HL-60 (cell line): Measurements from ENCODE around the gene UNK.

ENCODE experiments used
- DNase-seq, 2 experiments: peaks; one replicate each; pipeline ENCODE4 v3.0.0-alpha.2; 2010 to 2020; ENCODE audit warnings: low read depth in 1 of 2, low spot score in 1 of 2
- H3K27ac ChIP-seq: fragments of 250-450 bp; sonication (Bioruptor Pico); replicated peaks from 2 replicates; pipeline ENCODE4 v1.5.1; 2020; ENCODE audit warnings: mild to moderate bottlenecking, moderate library complexity
- H3K27me3 ChIP-seq: fragments of 250-450 bp; sonication (Bioruptor Pico); 2 replicates; pipeline ENCODE4 v1.5.1; 2021; ENCODE audit warnings: mild to moderate bottlenecking, moderate library complexity; ENCODE audit not compliant: insufficient read depth, poor library complexity, severe bottlenecking
- H3K4me3 ChIP-seq: replicated peaks from 2 replicates; pipeline ENCODE4 v1.5.1; 2011; ENCODE audit warnings: mild to moderate bottlenecking, control low read depth, low read length; ENCODE audit not compliant: insufficient read depth
- CTCF ChIP-seq: IDR thresholded peaks from one replicate; pipeline ENCODE4 v1.5.1; 2011; ENCODE audit warnings: low read length, control low read depth, inconsistent platforms; ENCODE audit not compliant: insufficient read depth
- GABPA ChIP-seq: IDR thresholded peaks from 2 replicates; pipeline ENCODE4 v1.6.1; 2012; ENCODE audit warnings: low read depth
- POLR2AphosphoS5 ChIP-seq: IDR thresholded peaks from 2 replicates; pipeline ENCODE4 v1.6.1; 2012; ENCODE audit warnings: low read depth
- REST ChIP-seq: IDR thresholded peaks from 2 replicates; pipeline ENCODE4 v1.6.1; 2012; ENCODE audit warnings: low read depth; ENCODE audit not compliant: insufficient replicate concordance
- SPI1 ChIP-seq: IDR thresholded peaks from 2 replicates; pipeline ENCODE4 v1.6.1; 2012; ENCODE audit warnings: low read depth, mild to moderate bottlenecking, borderline replicate concordance

UNK gene

GRCh38 chr17:75774471-75774990 is 10.1 kb upstream of the UNK start:
- H3K4me3 ChIP-seq = no peak overlapping the region
- TF ChIP-seq CTCF (no peak), SPI1 (no peak), POLR2AphosphoS5 (no peak), REST (no peak), GABPA (no peak)
- H3K27me3 ChIP-seq = no peaks in the 10 kb centered on the region
- no peak for DNase-seq
- H3K27ac ChIP-seq = no peak overlapping the region

GRCh38 chr17:75774991-75775668 is 9.5 kb upstream of the UNK start:
- H3K27me3 ChIP-seq = no peaks in the 10 kb centered on the region
- no peak overlapping the region for H3K27ac ChIP-seq
- TF ChIP-seq SPI1 (no peak), POLR2AphosphoS5 (no peak), CTCF (no peak), GABPA (no peak), REST (no peak)
- DNase-seq = no peak
- H3K4me3 ChIP-seq = no peak overlapping the region

- peak overlapping the region; percentile 54 for H3K27ac ChIP-seq
- no peaks in the 10 kb centered on the region for H3K27me3 ChIP-seq
- H3K4me3 ChIP-seq = no peak overlapping the region
- TF ChIP-seq REST (no peak), POLR2AphosphoS5 (peak; percentile 92), SPI1 (peak; percentile 41; the same call in 1 of the 2 replicates), CTCF (no peak), GABPA (no peak)
- peak in 1 of 2 experiments; percentile 86 for DNase-seq
Measured at GRCh38 chr17:75776386-75777295, 8.0 kb upstream of the UNK start.
